Endothelial cell of umbilical vein (primary cell): ENCODE results near the gene LPAR1. TPM values are rescaled to one million over a fixed set of nuclear protein-coding genes. Genes with fewer than 3 reads are reported as not detected.

Source experiments
- BruUV-seq: library from RNA; stranded (reverse); fragments of 400-500 nt; replicated peaks from 2 replicates; lab custom pipeline; 2021; lab: Mats Ljungman, UMichigan
- CTCF ChIA-PET: fragments of 300-600, 350-600 bp; sonication (Branson Sonifier 250); formaldehyde crosslinking; loops from one replicate; lab custom pipeline; 2021; ENCODE audit warnings: antibody characterized with exemption, inconsistent platforms; lab: Charles Lee
- POLR2A ChIA-PET: fragments of 300-600, 350-600 bp; sonication (Branson Sonifier 250); formaldehyde crosslinking; loops from one replicate; lab custom pipeline; 2021; ENCODE audit warnings: antibody characterized with exemption, inconsistent platforms; lab: Charles Lee
- DNase-seq: peaks from one replicate; pipeline ENCODE4 v3.0.0-alpha.2; 2011; ENCODE audit warnings: low read depth, low spot score
- FAIRE-seq: peaks from 2 replicates; lab custom pipeline; 2011; peaks lifted over from hg19 to GRCh38; lab: Jason Lieb, UNC
- H2AFZ ChIP-seq: 2 replicates; pipeline ENCODE4 v1.6.0; 2012; ENCODE audit warnings: low read depth, low read length, control low read depth, inconsistent platforms
- H3K27ac ChIP-seq: 2 replicates; pipeline ENCODE4 v1.5.1; 2011; ENCODE audit warnings: low read depth, mild to moderate bottlenecking, control low read depth, low read length, moderate library complexity; ENCODE audit not compliant: insufficient read depth
- H3K27me3 ChIP-seq, 2 experiments: 2 replicates each; pipeline versions ENCODE4 v1.6.0 to v1.6.1; 2011; ENCODE audit warnings: low read length in 2 of 2, mixed read lengths in 1 of 2; ENCODE audit not compliant: control insufficient read depth in 2 of 2, insufficient read depth in 2 of 2
- H3K36me3 ChIP-seq, 2 experiments: 2 replicates in 1 of 2; 3 replicates in 1 of 2; pipeline ENCODE4 v1.5.1; 2011; ENCODE audit warnings: low read length in 2 of 2, mild to moderate bottlenecking in 1 of 2, moderate library complexity in 1 of 2; ENCODE audit not compliant: control insufficient read depth in 2 of 2, insufficient read depth in 2 of 2; ENCODE audit errors: extremely low read depth in 1 of 2
- H3K4me1 ChIP-seq: 3 replicates; pipeline ENCODE4 v1.5.1; 2011; ENCODE audit warnings: mild to moderate bottlenecking, low read length; ENCODE audit not compliant: control insufficient read depth, insufficient read depth; ENCODE audit errors: extremely low read depth
- H3K4me2 ChIP-seq: 2 replicates; pipeline ENCODE4 v1.6.1; 2011; ENCODE audit warnings: low read length, control low read depth, mixed read lengths; ENCODE audit not compliant: insufficient read depth
- H3K4me3 ChIP-seq, 3 experiments: fragments of 200-600 bp in 1 of 3; sonication (generic), shearing (Covaris generic) in 1 of 3; replicated peaks in 1 of 3; 2 replicates each; pipeline ENCODE4 v1.5.1; 2011 to 2016; ENCODE audit warnings: control low read depth in 3 of 3, low read length in 3 of 3, mild to moderate bottlenecking in 2 of 3, inconsistent platforms in 1 of 3, low read depth in 1 of 3, moderate library complexity in 1 of 3; ENCODE audit not compliant: insufficient read depth in 1 of 3
- H3K79me2 ChIP-seq: 2 replicates; pipeline ENCODE4 v1.6.0; 2012; ENCODE audit warnings: low read length, inconsistent platforms; ENCODE audit not compliant: control insufficient read depth, insufficient read depth
- H3K9ac ChIP-seq: replicated peaks from 2 replicates; pipeline ENCODE3; 2011; ENCODE audit warnings: low read length, control low read depth; ENCODE audit not compliant: insufficient read depth; ENCODE audit errors: extremely low read depth
- H3K9me1 ChIP-seq: replicated peaks from 3 replicates; pipeline ENCODE4 v1.6.0; 2011; ENCODE audit warnings: mild to moderate bottlenecking, low read length; ENCODE audit not compliant: control insufficient read depth, insufficient read depth; ENCODE audit errors: extremely low read depth
- H3K9me3 ChIP-seq: replicated peaks from 2 replicates; pipeline ENCODE4 v1.5.1; 2012; ENCODE audit warnings: low read length, inconsistent platforms; ENCODE audit not compliant: control insufficient read depth, insufficient read depth
- H4K20me1 ChIP-seq: replicated peaks from 2 replicates; pipeline ENCODE3; 2011; ENCODE audit warnings: mild to moderate bottlenecking, low read length; ENCODE audit not compliant: control insufficient read depth, insufficient read depth; ENCODE audit errors: extremely low read depth
- CTCF ChIP-seq, 2 donors: IDR thresholded peaks; 1 replicate in 1 of 2; 2 replicates in 1 of 2; pipeline ENCODE4 v1.5.1; 2011; ENCODE audit warnings: low read length in 2 of 2, mild to moderate bottlenecking in 2 of 2, moderate library complexity in 2 of 2, control low read depth in 1 of 2, inconsistent platforms in 1 of 2, low read depth in 1 of 2; ENCODE audit not compliant: insufficient read depth in 1 of 2; ENCODE audit errors: extremely low read depth in 1 of 2
- EZH2 ChIP-seq: IDR thresholded peaks from 2 replicates; pipeline ENCODE4 v1.6.1; 2012; ENCODE audit warnings: borderline replicate concordance, low read depth, mild to moderate bottlenecking, moderate library complexity, low read length, inconsistent platforms; ENCODE audit not compliant: severe bottlenecking
- FOS ChIP-seq: IDR thresholded peaks from 2 replicates; pipeline ENCODE4 v1.6.1; 2011; ENCODE audit warnings: mild to moderate bottlenecking, low read length, moderate library complexity, borderline replicate concordance; ENCODE audit not compliant: insufficient read depth
- GATA2 ChIP-seq: IDR thresholded peaks from 2 replicates; pipeline ENCODE4 v1.7.0; 2011; ENCODE audit warnings: low read depth, mild to moderate bottlenecking, moderate library complexity, mixed read lengths, low read length; ENCODE audit not compliant: insufficient read length, insufficient read depth
- JUN ChIP-seq: IDR thresholded peaks from 2 replicates; pipeline ENCODE4 v1.6.1; 2011; ENCODE audit warnings: borderline replicate concordance, low read depth; ENCODE audit not compliant: insufficient read length, insufficient read depth
- MAX ChIP-seq: IDR thresholded peaks from 2 replicates; pipeline ENCODE4 v1.6.1; 2011; ENCODE audit not compliant: insufficient read depth, insufficient read length
- MYC ChIP-seq: IDR thresholded peaks from one replicate; pipeline ENCODE4 v1.6.1; 2011; ENCODE audit warnings: mild to moderate bottlenecking, low read depth, low read length
- POLR2A ChIP-seq: IDR thresholded peaks from 2 replicates; pipeline ENCODE4 v1.6.1; 2012; ENCODE audit warnings: low read depth, mild to moderate bottlenecking, control low read depth, low read length
- POLR2AphosphoS5 ChIP-seq: IDR thresholded peaks from 2 replicates; pipeline ENCODE4 v1.6.1; 2012; ENCODE audit warnings: low read depth, mild to moderate bottlenecking, control low read depth, low read length, moderate library complexity; ENCODE audit not compliant: insufficient read depth
- dilution Hi-C: fragments of 300-500 bp; cut with MboI; formaldehyde crosslinking; loops from one replicate; pipeline ENCODE4 v1.15.0; 2019; ENCODE audit warnings: low sequenced_read_pairs; ENCODE audit not compliant: extremely low pct_ligation_motif_present
- intact Hi-C: fragments of 100-400 bp; cut with micrococcal nuclease; formaldehyde crosslinking; loops from one replicate; pipeline ENCODE4 v1.10.0; 2022
- polyA plus RNA-seq, 4 experiments: library from polyadenylated mRNA; depleted of rRNA in 3 of 4; stranded (reverse) in 3 of 4; unstranded in 1 of 4; fragments of >200 nt; gene quantifications; 2 replicates each; pipeline versions ENCODE4 v1.2.1 to v1.2.3, GENCODE V29; 2011 to 2012; ENCODE audit warnings: missing spikeins in 1 of 4
- total RNA-seq: library from RNA; stranded (reverse); gene quantifications from 2 replicates; pipeline ENCODE4 v1.2.3, GENCODE V29; 2021

The LPAR1 gene
- total and polyA plus RNA-seq, 2 donors (not counting 3 experiments of a cell fraction or from before 2014, with no cell fraction given) = 0.88 to 3.0 TPM

- Histone ChIP-seq H3K4me3 (no peak overlapping the region), H3K9me1 (no peaks in the 10 kb centered on the region), H3K27me3 (peaks cover 20 to 25% of the 10 kb centered on the region in 2 experiments), H4K20me1 (no peaks in the 10 kb centered on the region), H3K9me3 (no peaks in the 10 kb centered on the region), H3K4me2 (no peak overlapping the region), H3K36me3 (no peaks in the 10 kb centered on the region), H3K27ac (no peak overlapping the region), H3K79me2 (no peaks in the 10 kb centered on the region), H3K4me1 (peaks cover 20% of the 10 kb centered on the region), H3K9ac (no peak overlapping the region), H2AFZ (no peak overlapping the region)
- no peak for TF ChIP-seq FOS
- no peak for TF ChIP-seq EZH2
- intact Hi-C loops = no loop called here
- BruUV-seq = no TSS peak
- no peak for FAIRE-seq
- POLR2A ChIA-PET = no interaction called here
- CTCF ChIA-PET = interaction anchor here (1.9 to 2.5 kb wide), 2 partner anchors 11 to 396 kb away, joined by 6 to 9 read pairs; no protein-coding TSS in a partner anchor
- DNase-seq = no peak
- dilution Hi-C loops = no loop called here
Observed at GRCh38 chr9:111034170-111034897, 3.9 kb downstream of the LPAR1 start.

- no peaks in the 10 kb centered on the region for H3K9me1 ChIP-seq
- POLR2A ChIA-PET = no interaction called here
- H3K36me3 ChIP-seq = no peaks in the 10 kb centered on the region
- CTCF ChIA-PET = no interaction called here
- no peaks in the 10 kb centered on the region for H3K79me2 ChIP-seq
- no peaks in the 10 kb centered on the region for H3K9me3 ChIP-seq
- DNase-seq (no peak), FAIRE-seq (no peak)
- TF ChIP-seq MAX = no peak
- TF ChIP-seq EZH2 = no peak
- TF ChIP-seq MYC = no peak
- no peak for TF ChIP-seq CTCF (IDR thresholded peaks at IDR 0.05; ENCODE audit: extremely low read depth in 1 of 2, insufficient read depth in 1 of 2, low read depth in 1 of 2, low read length in 2 of 2)
- no peak for TF ChIP-seq GATA2
- TF ChIP-seq POLR2AphosphoS5 = no peak
- no peak for TF ChIP-seq POLR2A
- no peak for TF ChIP-seq FOS
- TF ChIP-seq JUN = no peak
- H3K27ac ChIP-seq = no peak overlapping the region
- dilution Hi-C loops (no loop called here), intact Hi-C loops (no loop called here)
- no peaks in the 10 kb centered on the region for H4K20me1 ChIP-seq
- BruUV-seq = no TSS peak
- H3K4me2 ChIP-seq = no peak overlapping the region
- no peaks in the 10 kb centered on the region for H3K27me3 ChIP-seq
- no peak overlapping the region for H2AFZ ChIP-seq
- H3K4me1 ChIP-seq = no peaks in the 10 kb centered on the region
- H3K9ac ChIP-seq = no peak overlapping the region
- H3K4me3 ChIP-seq = no peak overlapping the region
Observed at GRCh38 chr9:111030492-111030891, 7.8 kb downstream of the LPAR1 start.
